ENCODE measurements around the gene LIMCH1. TPM values are rescaled to one million over a fixed set of nuclear protein-coding genes. Genes with fewer than 3 reads are reported as not detected.

The LIMCH1 gene
- total RNA-seq, 1 experiment from 2014 or later: 48.4 TPM

DNA sequence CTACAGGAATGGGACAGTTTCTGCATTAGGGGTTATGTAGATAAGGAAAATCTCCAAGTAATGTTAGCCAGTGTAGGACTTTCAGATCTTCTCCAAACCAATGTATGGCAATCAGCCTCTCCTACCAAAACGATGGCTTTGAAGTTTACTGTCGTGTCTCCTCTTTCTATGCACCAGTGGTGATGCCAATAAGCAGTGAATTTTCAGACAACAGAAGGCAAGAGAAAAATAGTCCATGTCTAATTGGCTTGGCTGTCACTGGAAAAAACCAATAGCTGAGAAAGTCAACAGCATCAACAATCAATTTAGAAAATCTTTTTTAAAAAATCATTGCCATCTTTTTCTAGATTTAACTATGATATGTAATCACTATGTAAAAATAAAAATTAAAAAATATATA lies 35.0 kb downstream of the LIMCH1 start:
- Mint-ChIP-seq H3K4me3 (ENCODE audit: unreplicated experiment) (no peak overlapping the region), H3K27ac (ENCODE audit: low read depth, unreplicated experiment) (peak overlapping the region; percentile 96), H3K4me1 (ENCODE audit: insufficient read depth, unreplicated experiment) (peaks cover 42% of the 10 kb centered on the region), H3K9me3 (ENCODE audit: unreplicated experiment) (no peaks in the 10 kb centered on the region), H3K36me3 (ENCODE audit: insufficient read depth, unreplicated experiment) (no peaks in the 10 kb centered on the region), H3K27me3 (ENCODE audit: insufficient read depth, unreplicated experiment) (no peaks in the 10 kb centered on the region)
- no TSS peak for BruUV-seq (replicated peaks)
- ChIA-PET CTCF (no interaction called here), POLR2A (interaction anchor here (0.9 to 1.4 kb wide), 2 partner anchors 26 to 34 kb away, joined by 3 read pairs; no protein-coding TSS in a partner anchor)
- TF ChIP-seq CTCF (IDR thresholded peaks at IDR 0.05; ENCODE audit: unreplicated experiment): no peak
- DNase-seq (ENCODE audit: unreplicated experiment): no peak
- intact Hi-C loops (cut with micrococcal nuclease): no loop called here

DNA sequence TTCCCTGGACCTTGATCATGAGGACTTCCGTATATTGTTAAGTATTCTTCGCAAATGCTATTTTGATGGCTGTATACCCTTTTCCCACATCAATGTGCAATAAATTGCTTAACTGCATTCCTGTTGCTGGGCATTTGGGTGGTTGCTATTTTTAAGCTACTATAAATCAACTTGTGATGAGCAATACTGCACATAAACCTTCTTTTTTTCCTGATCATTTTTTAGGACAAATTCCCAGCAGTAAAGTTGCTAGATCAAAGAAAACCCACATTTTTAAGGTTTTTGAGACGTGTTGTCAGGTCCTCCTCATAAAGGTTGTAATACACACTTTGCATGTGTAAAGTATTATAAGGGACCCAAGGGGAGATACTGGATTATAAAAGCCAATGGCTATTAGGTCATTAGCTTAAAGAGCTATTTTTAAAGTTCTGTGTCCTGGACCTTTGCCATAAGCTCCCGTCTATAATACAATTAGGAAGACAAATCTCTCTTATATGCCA lies 35.6 kb downstream of the LIMCH1 start:
- Mint-ChIP-seq H3K36me3 (ENCODE audit: insufficient read depth, unreplicated experiment) (no peaks in the 10 kb centered on the region), H3K27ac (ENCODE audit: low read depth, unreplicated experiment) (peak overlapping the region; percentile 96), H3K27me3 (ENCODE audit: insufficient read depth, unreplicated experiment) (no peaks in the 10 kb centered on the region), H3K9me3 (ENCODE audit: unreplicated experiment) (no peaks in the 10 kb centered on the region), H3K4me3 (ENCODE audit: unreplicated experiment) (peak overlapping the region; percentile 9), H3K4me1 (ENCODE audit: insufficient read depth, unreplicated experiment) (peaks cover 45% of the 10 kb centered on the region)
- no peak for TF ChIP-seq CTCF (IDR thresholded peaks at IDR 0.05; ENCODE audit: unreplicated experiment)
- no TSS peak for BruUV-seq (replicated peaks)
- CTCF ChIA-PET: interaction anchor here (0.6 to 2.3 kb wide), 3 partner anchors 88 to 1255 kb away, joined by 3 to 5 read pairs (median 4); no protein-coding TSS in a partner anchor
- DNase-seq (ENCODE audit: unreplicated experiment): peak; percentile 73
- POLR2A ChIA-PET: interaction anchor here (0.6 to 1.4 kb wide), 4 partner anchors 10 to 34 kb away, joined by 3 read pairs; no protein-coding TSS in a partner anchor
- intact Hi-C loops (cut with micrococcal nuclease): loop anchor here (2.0 kb wide), 1 partner anchor 293 kb away; no protein-coding TSS in a partner anchor

DNA sequence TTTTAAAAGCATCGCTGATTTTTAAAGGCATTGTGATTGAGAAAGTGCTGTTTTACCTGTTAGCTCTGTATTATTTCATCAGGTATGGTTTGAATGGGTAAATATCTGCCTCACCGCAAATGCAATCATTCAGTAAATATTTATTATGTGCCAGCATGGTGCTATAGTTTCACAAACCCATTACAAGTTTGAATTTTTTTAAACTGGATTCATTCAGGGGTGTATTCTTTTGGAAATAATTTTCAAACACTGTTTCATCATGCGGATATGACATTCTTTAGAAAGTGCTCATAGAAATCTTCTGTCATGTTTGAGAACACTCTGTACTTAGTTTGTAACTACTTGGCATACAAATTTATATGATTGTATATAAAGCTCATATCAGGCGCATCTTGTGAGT lies 37.2 kb downstream of the LIMCH1 start:
- H3K27ac Mint-ChIP-seq (ENCODE audit: low read depth, unreplicated experiment): peak overlapping the region; percentile 96

More for the DNA sequence above, 37.2 kb downstream of the LIMCH1 start:
- no peak for TF ChIP-seq CTCF (IDR thresholded peaks at IDR 0.05; ENCODE audit: unreplicated experiment)
- ChIA-PET POLR2A (interaction anchor here (0.6 to 1.7 kb wide), 13 partner anchors 12 to 839 kb away, joined by 3 to 6 read pairs (median 3); partner anchors contain the start of gene TMEM33), CTCF (interaction anchor here (0.6 to 2.3 kb wide), 5 partner anchors 23 to 294 kb away, joined by 3 to 7 read pairs (median 4); no protein-coding TSS in a partner anchor)
- peak; percentile 69 for DNase-seq (ENCODE audit: unreplicated experiment)
- Mint-ChIP-seq H3K4me1 (ENCODE audit: insufficient read depth, unreplicated experiment) (peaks cover 45% of the 10 kb centered on the region), H3K9me3 (ENCODE audit: unreplicated experiment) (no peaks in the 10 kb centered on the region), H3K4me3 (ENCODE audit: unreplicated experiment) (peak overlapping the region; percentile 48), H3K36me3 (ENCODE audit: insufficient read depth, unreplicated experiment) (no peaks in the 10 kb centered on the region), H3K27me3 (ENCODE audit: insufficient read depth, unreplicated experiment) (no peaks in the 10 kb centered on the region)
- BruUV-seq (replicated peaks): no TSS peak
- intact Hi-C loops (cut with micrococcal nuclease): loop anchor here (1.0 to 2.0 kb wide), 3 partner anchors 86 to 294 kb away; no protein-coding TSS in a partner anchor

All from MCF 10A (cell line).